ENCODE results near the gene COPB1. TPM values are rescaled to one million over a fixed set of nuclear protein-coding genes. Genes with fewer than 3 reads are reported as not detected.

The COPB1 gene
- total RNA-seq, 1 donor from 2014 or later: 108 TPM

- Mint-ChIP-seq H3K9me3 (no peaks in the 10 kb centered on the region), H3K27ac (peak overlapping the region; percentile 26), H3K36me3 (peaks cover 24% of the 10 kb centered on the region), H3K27me3 (no peaks in the 10 kb centered on the region), H3K4me1 (ENCODE audit: unreplicated experiment) (no peaks in the 10 kb centered on the region), H3K4me3 (no peak overlapping the region)
- no peak for DNase-seq (ENCODE audit: extremely low spot score, unreplicated experiment)
- TF ChIP-seq CTCF (conservative IDR thresholded peaks at IDR 0.05): no peak
Observed at GRCh38 chr11:14455648-14456430, 43.8 kb downstream of the COPB1 start.

- Mint-ChIP-seq H3K9me3 (no peaks in the 10 kb centered on the region), H3K27me3 (no peaks in the 10 kb centered on the region), H3K27ac (no peak overlapping the region), H3K4me1 (ENCODE audit: unreplicated experiment) (no peaks in the 10 kb centered on the region), H3K4me3 (no peak overlapping the region), H3K36me3 (peaks cover 23% of the 10 kb centered on the region)
- TF ChIP-seq CTCF (conservative IDR thresholded peaks at IDR 0.05): peak; percentile 79
- DNase-seq (ENCODE audit: extremely low spot score, unreplicated experiment): no peak
Observed at GRCh38 chr11:14454861-14455632, 44.6 kb downstream of the COPB1 start.

- Mint-ChIP-seq H3K4me1 (ENCODE audit: unreplicated experiment) (no peaks in the 10 kb centered on the region), H3K36me3 (peaks cover 20% of the 10 kb centered on the region), H3K4me3 (no peak overlapping the region), H3K9me3 (no peaks in the 10 kb centered on the region), H3K27ac (no peak overlapping the region), H3K27me3 (no peaks in the 10 kb centered on the region)
- no peak for TF ChIP-seq CTCF (conservative IDR thresholded peaks at IDR 0.05)
- no peak for DNase-seq (ENCODE audit: extremely low spot score, unreplicated experiment)
Observed at GRCh38 chr11:14451825-14452224, 47.8 kb downstream of the COPB1 start.

GRCh38 chr11:14449302-14449714 is 50.3 kb downstream of the COPB1 start:
- Mint-ChIP-seq H3K36me3 (peaks cover 17% of the 10 kb centered on the region), H3K27me3 (no peaks in the 10 kb centered on the region), H3K9me3 (no peaks in the 10 kb centered on the region), H3K4me1 (ENCODE audit: unreplicated experiment) (no peaks in the 10 kb centered on the region), H3K4me3 (no peak overlapping the region), H3K27ac (no peak overlapping the region)
- no peak for TF ChIP-seq CTCF (conservative IDR thresholded peaks at IDR 0.05)
- no peak for DNase-seq (ENCODE audit: extremely low spot score, unreplicated experiment)

- peaks cover 17% of the 10 kb centered on the region for H3K36me3 Mint-ChIP-seq
- no peak overlapping the region for H3K4me3 Mint-ChIP-seq
- no peak for TF ChIP-seq CTCF (conservative IDR thresholded peaks at IDR 0.05)
- no peaks in the 10 kb centered on the region for H3K27me3 Mint-ChIP-seq
- peak overlapping the region; percentile 5 for H3K27ac Mint-ChIP-seq
- peaks cover 6% of the 10 kb centered on the region for H3K4me1 Mint-ChIP-seq (ENCODE audit: unreplicated experiment)
- DNase-seq (ENCODE audit: extremely low spot score, unreplicated experiment): no peak
- H3K9me3 Mint-ChIP-seq: no peaks in the 10 kb centered on the region
Observed at GRCh38 chr11:14448240-14448639, 51.4 kb downstream of the COPB1 start.

All from type B pancreatic cell (in vitro differentiated cells).